Measurements from ENCODE around the gene RNF5.

DNA sequence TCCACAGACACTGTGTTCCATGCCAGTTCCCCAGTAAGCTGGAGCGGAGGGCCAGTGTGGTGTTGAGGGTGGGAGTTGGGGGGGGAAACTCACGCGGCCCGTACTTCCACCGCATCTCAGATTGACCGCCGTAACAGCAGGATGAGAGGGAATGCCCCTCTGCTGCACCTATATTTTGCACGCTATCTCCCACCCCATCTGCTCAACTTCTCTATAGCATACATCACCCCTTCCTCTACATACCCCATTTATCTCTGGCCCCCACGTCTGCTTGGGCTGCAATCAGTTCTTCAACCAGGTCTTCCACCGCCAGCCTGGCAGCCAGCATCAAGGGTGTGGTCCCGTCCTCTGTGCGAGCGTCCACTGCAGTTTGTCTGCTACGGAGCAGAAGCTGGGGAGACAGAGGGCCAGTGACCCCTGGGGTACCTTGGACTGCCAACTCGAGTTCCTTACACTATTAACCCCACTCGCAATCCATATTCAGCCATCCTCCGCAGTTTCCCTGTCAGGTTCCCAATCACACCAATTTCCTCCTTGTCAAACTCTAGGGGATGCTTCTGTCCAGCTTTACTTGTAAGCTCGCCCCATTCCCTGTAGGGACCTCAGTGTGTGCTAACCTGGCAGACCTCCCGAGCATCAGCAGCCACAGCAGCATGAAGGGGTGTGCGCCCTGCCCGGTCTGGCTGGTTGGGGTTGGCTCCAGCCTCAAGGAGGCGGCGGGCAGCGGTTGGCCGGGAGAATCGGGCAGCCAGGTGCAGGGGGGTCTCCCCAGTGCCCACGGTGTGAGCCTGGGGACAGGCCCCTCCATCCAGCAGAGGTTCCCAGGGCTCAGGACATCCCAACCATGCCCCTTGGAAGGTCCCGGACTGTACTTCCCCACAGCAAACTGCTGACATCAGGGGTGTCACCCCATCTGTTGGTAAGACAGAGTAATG, 18.7 kb downstream of the RNF5 start:
- TF ChIP-seq, protein P1, sequence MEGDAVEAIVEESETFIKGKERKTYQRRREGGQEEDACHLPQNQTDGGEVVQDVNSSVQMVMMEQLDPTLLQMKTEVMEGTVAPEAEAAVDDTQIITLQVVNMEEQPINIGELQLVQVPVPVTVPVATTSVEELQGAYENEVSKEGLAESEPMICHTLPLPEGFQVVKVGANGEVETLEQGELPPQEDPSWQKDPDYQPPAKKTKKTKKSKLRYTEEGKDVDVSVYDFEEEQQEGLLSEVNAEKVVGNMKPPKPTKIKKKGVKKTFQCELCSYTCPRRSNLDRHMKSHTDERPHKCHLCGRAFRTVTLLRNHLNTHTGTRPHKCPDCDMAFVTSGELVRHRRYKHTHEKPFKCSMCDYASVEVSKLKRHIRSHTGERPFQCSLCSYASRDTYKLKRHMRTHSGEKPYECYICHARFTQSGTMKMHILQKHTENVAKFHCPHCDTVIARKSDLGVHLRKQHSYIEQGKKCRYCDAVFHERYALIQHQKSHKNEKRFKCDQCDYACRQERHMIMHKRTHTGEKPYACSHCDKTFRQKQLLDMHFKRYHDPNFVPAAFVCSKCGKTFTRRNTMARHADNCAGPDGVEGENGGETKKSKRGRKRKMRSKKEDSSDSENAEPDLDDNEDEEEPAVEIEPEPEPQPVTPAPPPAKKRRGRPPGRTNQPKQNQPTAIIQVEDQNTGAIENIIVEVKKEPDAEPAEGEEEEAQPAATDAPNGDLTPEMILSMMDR (IDR thresholded peaks at IDR 0.05; ENCODE audit: low read depth, low read length): no peak
- TF ChIP-seq MAX (IDR thresholded peaks at IDR 0.05; ENCODE audit: low read depth, low read length) (no peak), POLR2A (IDR thresholded peaks at IDR 0.05; ENCODE audit: extremely low read depth, insufficient read length) (no peak), MYC (IDR thresholded peaks at IDR 0.05; ENCODE audit: low read depth, low read length) (no peak)
